Posterior vena cava (tissue), 2 donors: ENCODE results near the gene IL1RAPL2. TPM values are rescaled to one million over a fixed set of nuclear protein-coding genes. Genes with fewer than 3 reads are reported as not detected.
"Not testable (repeated sequence)": the region's sequence is repeated elsewhere in the genome, so short reads cannot be mapped to it uniquely, and the experiment has no call there.

ENCODE experiments used
- DNase-seq: peaks from one replicate; pipeline ENCODE4 v3.0.0-alpha.2; 2020; ENCODE audit warnings: low spot score
- intact Hi-C, 2 donors: fragments of 100-400 bp; cut with DNase I; formaldehyde crosslinking; loops; one replicate each; pipeline versions ENCODE4 v1.14.1 to v1.14.2; 2022 to 2023
- total RNA-seq, 2 donors: library from RNA; stranded (reverse); fragmentation: NEBNext Ultra II Directional; extraction: Animal tissue kit (Norgen Biotek cat#: 25700); gene quantifications; one replicate each; pipeline ENCODE4 v1.2.1, GENCODE V29; 2021
- donor health status: DM: yes; HTN: yes; CAD: no.
- donor health status: DM: yes; HTN: yes; CAD: no.

Gene IL1RAPL2
- total RNA-seq, 2 donors from 2014 or later: 0.10 TPM; not detected in 1

DNA sequence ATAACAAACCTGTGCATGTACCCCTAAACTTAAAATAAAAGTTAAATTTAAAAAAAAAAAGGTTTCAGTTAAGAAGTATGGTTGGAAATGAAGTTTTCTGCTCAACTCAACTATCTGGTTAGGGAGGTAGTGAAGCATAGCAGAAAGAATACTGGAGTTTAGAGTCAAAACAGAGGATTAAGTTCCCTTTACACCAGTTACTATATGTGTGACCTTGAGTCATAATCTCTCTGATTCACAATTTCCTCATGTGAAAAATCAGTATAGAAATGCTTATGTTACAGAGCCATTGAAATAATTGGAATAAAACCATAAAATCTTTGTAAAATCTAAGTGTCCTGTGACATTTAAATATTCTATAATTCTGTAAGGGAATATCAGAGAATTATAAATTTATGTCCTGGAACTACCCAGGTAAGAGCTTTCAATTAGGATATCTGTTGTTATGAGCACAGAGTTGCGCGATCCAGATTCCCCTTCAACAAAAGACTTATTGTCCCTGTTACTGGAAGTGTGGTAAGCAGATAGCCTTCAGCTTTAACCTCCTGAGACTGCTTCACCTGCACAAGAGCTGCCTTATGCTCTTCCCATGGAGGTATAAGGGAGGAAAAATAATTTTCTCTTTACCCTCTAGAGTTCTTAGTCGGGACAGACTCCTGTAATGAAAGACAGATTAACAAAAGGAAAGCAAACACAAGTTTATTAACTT, 1052.5 kb downstream of the IL1RAPL2 start:
- DNase-seq: no peak
- intact Hi-C loops: loop anchor here in 1 of 2 donors (10.0 kb wide), 1 partner anchor 126 kb away; no protein-coding TSS in a partner anchor

DNA sequence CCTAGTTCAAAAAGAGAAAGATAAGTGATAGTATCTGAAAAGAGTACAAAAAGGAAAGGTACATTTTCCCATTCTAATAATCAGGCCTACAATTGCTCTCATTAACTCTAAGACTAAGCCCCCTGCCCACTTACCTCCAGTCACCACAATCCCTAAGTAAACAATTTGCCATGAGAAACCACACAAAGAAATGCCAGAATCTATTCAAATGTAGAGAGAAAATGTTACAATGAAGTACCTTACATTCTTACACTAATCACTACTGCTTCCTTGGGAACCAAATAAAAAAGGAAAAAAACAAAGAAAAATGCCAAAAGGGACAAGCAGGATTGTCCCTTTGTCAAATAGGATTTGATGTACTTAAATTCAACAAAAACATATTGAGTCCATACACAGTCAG, 1068.2 kb downstream of the IL1RAPL2 start:
- intact Hi-C loops: no loop called here

DNA sequence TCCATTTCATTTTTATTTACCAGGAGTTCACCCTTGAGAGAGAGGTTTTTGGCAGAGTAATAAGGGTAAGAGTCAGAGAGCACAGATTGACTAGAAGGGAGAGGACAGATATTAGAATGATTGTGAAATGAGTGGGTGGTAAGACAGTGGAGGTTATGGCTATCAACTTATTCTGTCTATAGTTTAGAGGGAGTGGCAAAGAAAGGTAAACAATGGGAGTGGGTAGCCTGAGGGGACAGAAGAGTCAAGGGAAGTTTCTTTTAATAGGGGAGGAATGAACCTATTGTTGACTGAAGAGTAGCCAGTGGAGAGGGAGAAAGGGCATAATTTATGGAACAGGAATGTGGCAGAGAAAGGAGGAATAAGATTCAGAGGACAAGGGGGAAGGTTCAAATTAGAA, 1069.8 kb downstream of the IL1RAPL2 start:
- intact Hi-C loops: no loop called here
- DNase-seq: no peak

More for the DNA sequence above, 1068.2 kb downstream of the IL1RAPL2 start:
- DNase-seq: no peak

DNA sequence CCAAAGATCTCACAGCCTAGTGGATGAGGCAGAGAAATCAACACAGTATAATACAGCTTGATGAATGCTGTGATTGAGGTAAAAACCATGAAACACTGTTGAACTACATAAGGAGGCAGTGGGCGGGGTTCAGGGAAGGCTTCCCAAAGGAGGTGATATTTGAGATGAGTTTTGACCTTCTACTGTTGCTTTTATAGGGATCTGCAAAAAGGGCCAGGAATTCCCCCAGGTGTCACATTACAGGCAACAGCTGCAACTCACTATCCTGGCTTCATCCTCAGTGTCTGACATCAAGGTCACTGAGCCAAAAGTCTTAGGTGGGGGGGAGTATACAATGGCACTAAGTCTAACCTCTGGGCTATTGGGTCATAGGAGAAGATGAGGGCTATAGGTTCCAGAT, 1070.7 kb downstream of the IL1RAPL2 start:
- intact Hi-C loops: no loop called here
- no peak for DNase-seq

DNA sequence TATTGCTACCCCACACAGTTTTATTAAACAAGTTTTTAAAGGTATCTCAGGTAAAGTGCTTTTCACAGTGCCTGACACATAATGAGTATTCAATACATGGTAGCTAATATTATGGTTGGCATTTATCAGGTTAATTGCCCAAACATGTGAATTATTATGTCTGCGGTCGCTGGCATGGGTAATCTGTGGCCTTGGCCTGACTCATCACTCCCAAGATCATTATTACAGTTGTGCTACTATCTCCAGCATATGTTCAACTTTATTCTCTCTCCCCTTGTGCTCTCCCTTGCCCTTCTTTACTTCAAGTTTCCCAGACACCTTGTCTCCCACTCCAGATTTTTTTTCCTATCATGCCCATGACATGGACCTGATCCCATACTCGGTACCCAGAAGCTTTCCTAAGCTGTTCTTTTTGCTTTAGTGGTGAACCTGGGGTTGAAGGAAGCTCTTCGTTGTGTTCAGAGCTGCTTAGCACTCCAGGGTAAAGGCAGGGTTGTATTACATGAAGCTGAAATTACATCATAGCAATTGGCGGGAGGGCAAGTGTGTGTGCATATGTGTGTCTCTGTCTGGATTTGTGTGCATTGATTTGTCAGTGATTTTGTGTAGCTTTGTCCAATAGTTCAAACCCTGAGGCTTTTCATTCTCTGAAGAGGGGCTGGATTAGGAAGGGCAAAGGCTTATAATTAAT, 1079.8 kb downstream of the IL1RAPL2 start:
- DNase-seq: no peak
- intact Hi-C loops: no loop called here

DNA sequence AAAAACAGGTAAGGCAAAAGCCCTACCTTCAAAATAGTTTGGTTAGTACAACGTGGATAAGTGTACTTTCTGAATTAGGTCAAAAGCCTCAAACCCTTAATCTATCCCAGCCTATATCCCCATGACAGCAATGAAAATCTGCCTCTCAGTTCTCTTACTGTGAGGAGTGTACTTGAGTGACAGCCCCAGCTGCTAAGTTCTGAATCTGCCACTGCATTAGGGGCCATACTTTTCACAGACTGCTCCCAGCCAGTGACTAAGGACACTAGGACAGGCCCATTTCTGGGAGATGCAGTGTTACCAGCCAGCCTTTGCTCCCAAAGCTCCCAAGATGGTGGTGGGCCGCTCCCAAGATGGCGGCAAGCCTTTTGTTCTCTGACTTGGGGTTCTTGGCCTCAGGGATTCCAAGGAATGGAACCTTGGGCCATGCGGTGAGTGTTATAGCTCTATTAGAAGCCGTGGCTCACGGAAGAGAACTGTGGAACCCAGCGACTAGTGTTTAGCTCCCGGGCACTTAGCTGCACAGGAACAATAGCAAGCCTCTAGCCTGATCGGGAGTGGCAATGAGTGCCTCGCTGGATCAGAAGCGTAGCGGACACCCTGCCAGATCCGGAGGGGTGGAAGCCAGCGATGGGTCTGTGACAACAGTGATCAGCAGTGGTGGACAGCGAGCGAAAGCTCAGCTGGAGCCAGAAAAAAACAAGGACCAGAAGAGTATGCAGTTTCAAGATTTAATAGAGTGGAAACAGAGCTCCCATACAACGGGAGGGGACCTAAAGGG, 1080.8 kb downstream of the IL1RAPL2 start:
- intact Hi-C loops: no loop called here
- no peak for DNase-seq

DNA sequence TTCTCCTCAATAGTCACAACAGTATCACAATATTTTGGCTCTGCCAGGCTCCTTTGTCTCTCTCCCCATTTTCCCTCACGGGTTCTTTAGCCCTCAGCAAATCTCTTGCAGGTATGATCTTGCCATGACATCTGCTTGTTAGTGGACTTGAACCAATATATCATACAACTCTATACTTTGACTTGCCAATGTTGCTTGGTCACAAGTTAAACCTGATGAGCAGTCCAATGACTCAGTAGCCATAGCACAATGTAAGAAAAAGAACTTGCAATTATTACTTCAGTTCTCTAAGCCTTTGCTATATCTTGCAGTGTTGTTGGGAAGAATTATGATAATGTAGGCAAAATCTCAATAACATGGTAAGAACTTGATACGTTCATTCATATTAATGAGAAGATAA, 1081.8 kb downstream of the IL1RAPL2 start:
- DNase-seq: no peak
- intact Hi-C loops: no loop called here

DNA sequence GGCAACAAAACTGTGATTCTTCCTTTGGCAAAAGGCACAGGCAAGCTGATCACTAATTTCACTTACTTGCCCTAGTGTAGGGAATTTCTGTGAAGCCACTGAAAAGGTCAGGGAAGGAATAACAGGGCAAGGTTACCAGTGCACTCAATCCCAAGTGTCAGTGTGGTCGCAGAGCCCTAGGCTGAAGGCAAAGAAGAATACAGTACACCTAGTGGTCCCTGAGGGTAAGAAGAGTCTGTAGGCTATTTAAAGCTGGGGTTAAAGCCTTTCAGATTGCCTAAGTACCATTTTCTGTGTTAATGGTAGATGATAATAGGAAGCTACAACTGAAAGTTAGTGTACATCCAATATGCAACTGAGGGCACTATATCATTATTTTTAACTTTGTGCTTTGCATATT, 1082.7 kb downstream of the IL1RAPL2 start:
- intact Hi-C loops: no loop called here
- DNase-seq: no peak

DNA sequence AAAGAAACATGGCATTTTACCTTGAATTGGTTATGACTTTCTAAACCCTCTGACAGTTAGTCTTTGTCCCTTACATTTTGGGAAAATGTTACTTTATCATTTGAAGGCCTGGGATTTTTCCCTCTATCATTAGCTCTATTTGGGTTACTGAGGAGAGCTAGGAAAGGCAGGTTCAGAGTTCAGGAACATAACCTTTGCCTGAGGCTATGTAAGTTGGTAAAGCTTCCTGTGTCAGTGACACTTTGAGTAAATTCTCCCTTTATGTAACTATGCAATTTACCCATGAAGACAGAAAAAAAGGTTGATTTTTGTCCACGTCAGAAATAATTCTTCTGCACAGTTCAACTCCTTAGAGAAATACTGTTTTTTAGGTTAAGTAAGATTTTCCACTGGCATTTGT, 1084.6 kb downstream of the IL1RAPL2 start:
- intact Hi-C loops: no loop called here
- no peak for DNase-seq

DNA sequence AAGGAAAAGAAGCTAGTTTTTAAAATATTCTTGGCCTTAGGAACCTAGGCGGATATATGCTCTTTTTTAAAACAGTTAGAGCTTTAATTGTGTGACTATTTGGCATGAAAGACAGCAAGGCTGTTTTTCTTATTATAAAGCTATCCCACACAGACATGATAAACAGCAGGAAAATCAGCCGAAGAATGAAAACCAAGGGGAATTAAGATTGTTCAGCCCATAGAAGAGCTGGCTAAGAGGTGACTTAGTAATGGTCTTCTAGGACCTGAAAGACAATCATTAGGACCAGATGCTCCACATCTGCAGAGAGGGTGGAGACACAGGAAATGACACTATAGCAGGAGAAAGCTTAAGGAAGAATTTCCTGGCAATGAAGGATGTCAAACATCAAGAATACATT, 1085.0 kb downstream of the IL1RAPL2 start:
- DNase-seq: no peak
- intact Hi-C loops: no loop called here

DNA sequence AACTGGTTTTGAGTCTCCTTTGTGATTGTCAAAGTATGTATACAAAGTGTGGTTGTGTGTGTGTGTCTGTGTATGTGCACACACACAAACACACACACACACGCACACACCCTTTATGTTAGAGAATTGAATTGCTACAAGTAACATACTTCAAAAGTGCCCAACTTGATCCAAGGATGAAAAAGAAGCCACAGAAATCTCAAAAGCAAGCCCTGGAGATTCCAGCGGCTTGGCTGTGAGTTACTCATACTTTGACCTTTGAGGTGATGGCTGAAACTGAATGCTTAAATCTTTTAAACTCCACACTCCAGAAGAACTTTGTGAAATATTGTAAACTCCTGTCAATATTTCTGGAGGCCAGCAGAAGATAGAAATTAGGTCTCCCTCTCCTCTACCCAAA, 1087.9 kb downstream of the IL1RAPL2 start:
- intact Hi-C loops: no loop called here
- no peak for DNase-seq

DNA sequence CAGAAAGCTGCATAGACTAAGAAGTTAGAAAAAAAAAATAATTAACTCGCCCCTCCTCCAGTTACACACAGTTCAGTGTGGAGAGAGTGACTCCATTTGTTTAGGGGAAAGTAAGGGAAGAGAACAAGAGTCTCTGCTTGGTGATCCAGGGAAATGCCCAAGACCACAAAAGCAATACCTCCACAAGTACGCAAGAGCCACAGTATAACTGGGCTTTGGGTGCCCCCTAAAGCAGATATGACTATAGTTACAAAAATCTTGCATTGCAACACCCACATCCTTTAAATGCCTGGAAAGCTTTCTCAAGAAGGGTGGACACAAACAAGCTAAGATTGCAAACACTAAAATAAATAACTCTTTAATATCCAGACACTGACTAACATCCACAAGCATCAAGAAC, 1092.1 kb downstream of the IL1RAPL2 start:
- intact Hi-C loops: no loop called here
- DNase-seq: no peak

DNA sequence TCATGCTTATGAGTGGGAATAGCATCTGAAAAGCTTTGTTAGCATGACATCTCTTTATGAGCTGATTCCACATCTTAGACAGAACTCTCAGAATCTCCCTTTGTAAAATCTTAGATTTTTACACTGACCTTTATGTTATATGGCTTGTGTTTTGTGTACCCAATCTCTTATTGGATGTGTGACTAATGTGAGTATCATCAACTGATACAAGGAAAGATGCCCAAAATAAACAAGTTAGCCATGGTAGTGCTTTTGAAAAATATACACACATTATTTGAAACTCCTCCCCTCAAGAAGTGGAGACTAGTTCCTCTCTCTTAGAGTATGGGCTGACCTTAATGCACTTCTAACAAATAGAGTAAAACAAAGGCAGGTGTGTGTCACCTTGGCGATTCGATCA, 1096.2 kb downstream of the IL1RAPL2 start:
- DNase-seq: no peak
- intact Hi-C loops: no loop called here

DNA sequence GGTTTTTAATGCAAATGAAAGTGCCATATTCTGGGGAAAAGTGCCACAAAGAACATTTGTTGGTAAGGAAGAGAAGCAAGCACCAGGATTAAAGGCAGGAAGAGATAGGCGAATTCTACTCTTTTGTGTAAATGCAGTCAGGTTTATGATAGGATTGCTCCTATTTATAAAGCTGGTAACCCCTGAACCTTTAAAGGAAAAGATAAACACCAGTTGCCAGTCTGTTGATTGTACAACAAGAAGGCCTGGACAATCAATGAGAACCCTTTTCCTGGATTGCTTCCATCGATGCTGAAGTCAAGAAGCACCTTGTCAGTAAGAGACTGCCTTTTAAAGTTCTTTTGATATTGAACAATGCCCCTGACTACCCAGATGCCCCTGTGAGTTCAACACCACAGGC, 1098.2 kb downstream of the IL1RAPL2 start:
- intact Hi-C loops: no loop called here
- DNase-seq: no peak

DNA sequence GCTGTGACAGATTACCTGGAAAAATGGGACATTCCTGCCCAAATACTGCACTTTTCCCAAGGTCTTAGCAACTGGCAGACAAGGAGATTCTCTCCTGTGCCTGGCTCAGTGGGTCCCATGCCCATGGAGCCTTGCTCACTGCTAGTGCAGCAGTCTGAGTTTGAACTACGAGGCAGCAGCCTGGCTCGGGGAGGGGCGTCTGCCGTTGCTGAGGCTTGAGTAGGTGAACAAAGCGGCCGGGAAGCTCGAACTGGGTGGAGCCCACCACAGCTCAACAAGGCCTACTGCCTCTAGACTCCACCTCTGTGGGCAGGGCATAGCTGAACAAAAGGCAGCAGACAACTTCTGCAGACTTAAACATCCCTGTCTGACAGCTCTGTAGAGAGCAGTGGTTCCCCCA, 1118.3 kb downstream of the IL1RAPL2 start:
- intact Hi-C loops, DNase-seq: not testable (repeated sequence)

DNA sequence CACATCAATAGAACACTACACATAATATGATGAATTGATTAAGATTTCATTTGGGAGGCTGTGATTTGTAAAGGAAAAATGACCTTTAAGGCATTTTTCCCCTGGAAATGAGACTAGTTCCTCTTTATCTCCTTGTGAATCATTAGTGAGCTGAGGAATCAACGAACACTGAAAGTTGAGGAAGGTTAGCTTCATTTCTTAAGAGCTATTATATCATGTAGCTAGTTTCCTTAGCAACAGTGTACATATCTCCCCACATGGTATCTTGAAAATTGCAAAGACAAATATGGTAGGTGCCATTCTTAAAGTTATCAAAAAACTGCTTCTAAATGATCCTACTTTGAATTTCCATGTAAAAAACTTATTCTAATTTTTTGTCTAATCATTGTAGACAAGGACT, 1128.8 kb downstream of the IL1RAPL2 start:
- no peak for DNase-seq
- intact Hi-C loops: no loop called here

DNA sequence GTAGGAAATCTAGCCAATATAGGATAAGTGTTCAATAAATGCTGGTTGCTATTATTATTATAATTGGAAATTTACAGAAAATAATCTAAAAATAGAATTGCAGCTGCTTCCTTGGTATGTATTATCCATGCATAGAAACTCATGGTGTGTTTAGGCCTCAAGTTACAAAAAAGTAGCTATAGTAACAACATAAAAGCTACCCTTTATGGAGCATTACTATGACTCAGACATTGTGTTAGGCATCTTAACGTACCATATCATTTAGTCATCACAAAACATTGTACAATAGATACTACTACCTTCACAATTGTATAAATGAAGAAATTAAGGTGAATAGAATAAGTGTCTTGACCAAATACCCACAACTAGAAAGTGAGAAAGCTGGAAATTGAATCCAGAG, 1129.5 kb downstream of the IL1RAPL2 start:
- intact Hi-C loops: no loop called here
- DNase-seq: no peak

DNA sequence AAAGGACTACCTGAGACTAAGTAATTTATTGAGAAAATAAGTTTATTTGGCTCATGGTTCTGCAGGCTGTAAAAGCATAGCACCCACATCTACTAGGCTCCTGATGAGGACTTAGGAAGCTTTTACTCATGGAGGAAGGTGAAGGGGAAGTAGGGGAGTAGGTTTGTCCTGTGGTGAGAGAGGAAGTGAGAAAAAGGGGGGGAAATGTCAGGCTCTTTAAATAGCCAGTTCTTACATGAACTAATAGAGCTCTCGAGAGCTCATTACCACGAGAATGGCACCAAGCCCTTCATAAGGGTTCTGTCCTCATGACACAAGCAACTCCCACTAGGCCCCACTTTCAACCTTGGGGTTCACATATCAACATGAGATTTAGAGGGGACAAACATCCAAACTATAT, 1130.9 kb downstream of the IL1RAPL2 start:
- intact Hi-C loops: no loop called here
- no peak for DNase-seq

DNA sequence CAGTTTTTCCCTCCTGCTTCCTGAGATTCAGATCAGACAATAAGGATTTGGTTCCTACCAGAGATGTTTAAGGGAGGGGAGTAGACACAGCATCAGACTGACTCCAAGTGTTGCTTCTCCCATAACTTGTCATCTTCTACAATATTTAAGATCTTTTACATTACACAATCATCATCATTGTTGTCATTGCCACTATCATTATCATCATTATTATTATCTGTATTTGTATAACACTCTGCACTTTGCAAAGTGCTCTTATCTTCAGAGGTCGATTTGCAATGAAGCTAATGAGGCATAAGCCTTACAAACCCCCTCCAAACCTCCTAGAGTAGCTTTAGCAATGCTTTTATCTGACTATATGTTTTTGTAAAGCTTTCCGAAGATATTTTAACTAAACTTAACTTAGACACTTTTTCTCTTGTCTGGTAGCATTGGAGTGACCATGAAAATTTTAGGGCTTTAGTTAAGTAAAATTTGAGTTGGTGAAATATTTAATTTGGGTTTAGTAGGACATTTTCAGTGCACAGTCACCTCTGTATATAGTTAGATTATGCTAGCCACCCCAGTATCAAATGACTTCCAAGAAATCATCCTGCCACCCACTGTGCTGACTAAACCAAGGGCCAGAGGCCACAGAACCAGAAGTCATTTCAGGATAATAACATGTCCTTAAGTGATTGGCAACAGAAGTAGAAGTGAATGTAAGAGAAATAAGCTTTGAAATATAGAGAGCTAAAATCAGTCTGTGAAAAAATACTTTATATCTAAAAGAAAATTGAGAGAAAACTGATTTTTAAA, 1132.2 kb downstream of the IL1RAPL2 start:
- DNase-seq: no peak
- intact Hi-C loops: no loop called here

DNA sequence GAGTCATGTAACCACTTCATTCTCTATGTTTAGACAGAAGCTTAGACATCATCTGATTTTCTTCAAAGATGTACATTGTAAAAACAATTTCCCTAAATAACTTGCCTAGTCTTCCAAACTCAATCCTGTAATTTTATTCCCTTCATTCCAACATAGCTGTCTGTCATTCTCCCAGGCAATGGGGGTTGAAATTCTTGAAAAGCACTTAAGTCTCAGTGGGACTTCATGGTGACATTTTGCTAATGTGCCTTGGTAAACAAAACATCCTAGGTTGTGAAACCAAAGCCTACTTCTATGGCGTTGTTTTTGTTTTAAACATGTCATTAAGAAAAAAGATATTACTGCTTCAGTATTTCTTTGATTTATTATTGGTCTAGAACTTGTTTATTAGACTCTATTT, 1134.3 kb downstream of the IL1RAPL2 start:
- no peak for DNase-seq
- intact Hi-C loops: no loop called here
